Measurements from ENCODE around the gene WBP2. TPM values are rescaled to one million over a fixed set of nuclear protein-coding genes. Genes with fewer than 3 reads are reported as not detected.

WBP2 gene
- total and polyA plus RNA-seq, 4 donors = 67.2 to 195 (median 135) TPM

DNA sequence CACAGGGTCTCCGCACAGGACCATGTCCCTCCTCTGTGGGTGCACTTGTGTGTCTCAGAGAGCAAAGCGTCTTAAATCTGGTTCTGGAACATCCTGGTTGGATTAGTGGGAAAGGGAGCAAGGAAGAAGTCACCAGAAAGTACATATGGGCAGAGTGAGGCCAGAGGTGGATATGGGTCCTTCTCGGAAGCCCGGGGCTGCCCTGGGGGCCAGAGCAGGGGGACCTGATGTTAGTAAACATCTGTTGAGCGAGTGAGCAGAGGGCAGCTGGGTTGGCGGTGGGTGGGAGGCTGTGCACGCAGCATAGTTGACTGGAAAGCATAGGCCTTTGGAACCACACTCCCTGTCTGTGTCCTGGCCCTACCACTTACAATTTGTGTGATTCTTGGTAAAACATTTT, 33.6 kb downstream of the WBP2 start:
- no peaks in the 10 kb centered on the region for H3K27me3 ChIP-seq (ENCODE audit: control insufficient read depth in 3 of 3, insufficient read depth in 3 of 3, low read length in 2 of 3)
- 95 to 96% methylated on average over 7 of the region's 7 CpGs for WGBS, 2 donors
- no peak overlapping the region for H3K27ac ChIP-seq (ENCODE audit: low read depth in 1 of 2, low read length in 1 of 2)
- H3K4me1 ChIP-seq (ENCODE audit: control insufficient read depth in 5 of 5, insufficient read depth in 5 of 5, low read length in 5 of 5) = peaks cover 0 to 4% (median 0%) of the 10 kb centered on the region in 5 donors
- H3K9me3 ChIP-seq (ENCODE audit: control insufficient read depth in 4 of 4, insufficient read depth in 3 of 4, low read length in 3 of 4) = no peaks in the 10 kb centered on the region
- no peak for ATAC-seq (ENCODE audit: insufficient read depth, low FRiP score)
- H3K9ac ChIP-seq (ENCODE audit: insufficient read depth in 1 of 2, low read length in 2 of 2) = no peak overlapping the region
- no peak for TF ChIP-seq CTCF (IDR thresholded peaks at IDR 0.05; ENCODE audit: control extremely low read depth, extremely low read depth)
- DNase-seq = no peak
- H3K36me3 ChIP-seq (ENCODE audit: control insufficient read depth in 4 of 4, insufficient read depth in 4 of 4, low read length in 4 of 4) = peaks cover 5 to 86% (median 40%) of the 10 kb centered on the region in 4 donors
- H3K4me3 ChIP-seq = no peak overlapping the region

- whole genome bisulfite sequencing, 2 donors = 85 to 88% methylated on average over 21 of the region's 21 CpGs
- peaks cover 6 to 84% (median 45%) of the 10 kb centered on the region in 4 donors for H3K36me3 ChIP-seq (ENCODE audit: control insufficient read depth in 4 of 4, insufficient read depth in 4 of 4, low read length in 4 of 4)
- no peak overlapping the region for H3K27ac ChIP-seq (ENCODE audit: low read depth in 1 of 2, low read length in 1 of 2)
- no peak for TF ChIP-seq CTCF (IDR thresholded peaks at IDR 0.05; ENCODE audit: control extremely low read depth, extremely low read depth)
- no peak for DNase-seq
- H3K9me3 ChIP-seq (ENCODE audit: control insufficient read depth in 4 of 4, insufficient read depth in 3 of 4, low read length in 3 of 4) = no peaks in the 10 kb centered on the region
- peaks cover 0 to 4% (median 0%) of the 10 kb centered on the region in 5 donors for H3K4me1 ChIP-seq (ENCODE audit: control insufficient read depth in 5 of 5, insufficient read depth in 5 of 5, low read length in 5 of 5)
- H3K9ac ChIP-seq (ENCODE audit: insufficient read depth in 1 of 2, low read length in 2 of 2) = no peak overlapping the region
- ATAC-seq (ENCODE audit: insufficient read depth, low FRiP score) = no peak
- H3K4me3 ChIP-seq = no peak overlapping the region
- H3K27me3 ChIP-seq (ENCODE audit: control insufficient read depth in 3 of 3, insufficient read depth in 3 of 3, low read length in 2 of 3) = no peaks in the 10 kb centered on the region
These were observed 34.7 kb downstream of the WBP2 start for GRCh38 chr17:75820094-75821080.

DNA sequence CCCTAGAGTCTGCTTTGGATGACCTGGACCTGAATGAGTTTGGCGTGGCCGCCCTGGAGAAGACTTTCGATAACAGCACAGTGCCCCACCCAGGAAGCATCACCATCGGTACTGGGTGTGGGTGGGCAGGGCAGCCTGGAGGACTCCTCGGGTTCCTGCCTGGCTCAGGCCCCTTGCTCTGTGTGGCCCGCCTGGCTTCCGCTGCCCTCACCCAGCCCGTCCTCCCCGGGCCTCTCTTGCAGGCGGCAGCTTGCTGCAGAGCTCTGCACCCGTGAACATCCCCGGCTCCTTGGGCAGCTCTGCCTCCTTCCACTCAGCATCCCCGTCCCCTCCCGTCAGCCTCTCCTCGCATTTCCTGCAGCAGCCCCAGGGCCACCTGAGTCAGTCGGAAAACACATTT, 35.5 kb downstream of the WBP2 start:
- DNase-seq (no peak), ATAC-seq (ENCODE audit: insufficient read depth, low FRiP score) (no peak)
- peaks cover 8 to 85% (median 51%) of the 10 kb centered on the region in 4 donors for H3K36me3 ChIP-seq (ENCODE audit: control insufficient read depth in 4 of 4, insufficient read depth in 4 of 4, low read length in 4 of 4)
- H3K27me3 ChIP-seq (ENCODE audit: control insufficient read depth in 3 of 3, insufficient read depth in 3 of 3, low read length in 2 of 3) = no peaks in the 10 kb centered on the region
- no peak overlapping the region for H3K9ac ChIP-seq (ENCODE audit: insufficient read depth in 1 of 2, low read length in 2 of 2)
- WGBS, 2 donors = 89 to 90% methylated on average over 15 to 16 of the region's 16 CpGs
- no peak overlapping the region for H3K27ac ChIP-seq (ENCODE audit: low read depth in 1 of 2, low read length in 1 of 2)
- H3K4me1 ChIP-seq (ENCODE audit: control insufficient read depth in 5 of 5, insufficient read depth in 5 of 5, low read length in 5 of 5) = peaks cover 0 to 4% (median 0%) of the 10 kb centered on the region in 5 donors
- H3K4me3 ChIP-seq = no peak overlapping the region
- no peaks in the 10 kb centered on the region for H3K9me3 ChIP-seq (ENCODE audit: control insufficient read depth in 4 of 4, insufficient read depth in 3 of 4, low read length in 3 of 4)
- TF ChIP-seq CTCF (IDR thresholded peaks at IDR 0.05; ENCODE audit: control extremely low read depth, extremely low read depth) = no peak
